PC-3 (cell line): ENCODE measurements around the gene FEM1C. TPM values are rescaled to one million over a fixed set of nuclear protein-coding genes. Genes with fewer than 3 reads are reported as not detected.

Source experiments
- ATAC-seq: fragments of 200-7000 bp; cut with Tn5 transposase; 2 replicates; pipeline ENCODE4 v1.9.1; 2020; ENCODE audit warnings: mild to moderate bottlenecking, moderate library complexity
- BruUV-seq: library from RNA; stranded (reverse); fragments of 400-500 nt; replicated peaks from 2 replicates; lab custom pipeline; 2021; lab: Mats Ljungman, UMichigan
- CTCF ChIA-PET: fragments of 300-600 bp; sonication (Branson Sonifier 250); formaldehyde crosslinking; loops from one replicate; lab custom pipeline; 2022; ENCODE audit warnings: antibody characterized with exemption; lab: Charles Lee
- POLR2A ChIA-PET: fragments of 300-600 bp; sonication (Branson Sonifier 250); formaldehyde crosslinking; loops from one replicate; lab custom pipeline; 2022; ENCODE audit warnings: antibody characterized with exemption; ENCODE audit not compliant: unreplicated experiment; lab: Charles Lee
- DNase-seq: peaks from one replicate; pipeline ENCODE4 v3.0.0-alpha.2; 2015
- H2AFZ ChIP-seq: fragments of 300-600 bp; sonication (generic); 2 replicates; pipeline ENCODE4 v1.6.0; 2016; ENCODE audit warnings: antibody characterized with exemption, low read length
- H3F3A ChIP-seq: fragments of 300-600 bp; sonication (generic); one replicate; pipeline ENCODE4 v1.6.0; 2017; ENCODE audit warnings: antibody characterized with exemption, low read length, control low read depth, mild to moderate bottlenecking; ENCODE audit not compliant: unreplicated experiment
- H3K27ac ChIP-seq: fragments of 300-600 bp; sonication (generic); 2 replicates; pipeline ENCODE4 v1.5.1; 2016; ENCODE audit warnings: mild to moderate bottlenecking, low read length
- H3K27me3 ChIP-seq: fragments of 300-600 bp; sonication (generic); 2 replicates; pipeline ENCODE4 v1.6.1; 2016; ENCODE audit warnings: low read length, mixed read lengths
- H3K36me3 ChIP-seq: fragments of 300-600 bp; sonication (generic); 2 replicates; pipeline ENCODE4 v1.6.1; 2016; ENCODE audit warnings: low read depth, mixed run types, low read length, mixed read lengths
- H3K4me1 ChIP-seq: fragments of 300-600 bp; sonication (generic); 2 replicates; pipeline ENCODE4 v1.5.1; 2016; ENCODE audit warnings: low read length; ENCODE audit not compliant: insufficient read depth
- H3K4me2 ChIP-seq: fragments of 300-600 bp; sonication (generic); 2 replicates; pipeline ENCODE4 v1.6.0; 2016; ENCODE audit warnings: low read length
- H3K4me3 ChIP-seq: fragments of 300-600 bp; sonication (generic); 2 replicates; pipeline ENCODE4 v1.5.1; 2016; ENCODE audit warnings: mild to moderate bottlenecking, low read length, mixed read lengths
- H3K79me2 ChIP-seq: fragments of 300-600 bp; sonication (generic); 2 replicates; pipeline ENCODE4 v1.6.1; 2017; ENCODE audit warnings: low read length, mixed read lengths
- H3K9ac ChIP-seq: fragments of 300-600 bp; sonication (generic); 2 replicates; pipeline ENCODE4 v1.6.0; 2016; ENCODE audit warnings: mild to moderate bottlenecking, low read length
- H3K9me2 ChIP-seq: fragments of 300-600 bp; sonication (generic); replicated peaks from 2 replicates; pipeline ENCODE4 v1.6.1; 2016; ENCODE audit warnings: mixed run types, low read length, mixed read lengths
- H3K9me3 ChIP-seq: fragments of 300-600 bp; sonication (generic); 2 replicates; pipeline ENCODE4 v1.6.1; 2016; ENCODE audit warnings: low read length, mixed read lengths
- H4K20me1 ChIP-seq: fragments of 300-600 bp; sonication (generic); 2 replicates; pipeline ENCODE4 v1.6.1; 2016; ENCODE audit warnings: low read length, mixed read lengths
- EZH2 ChIP-seq: fragments of 300-600 bp; sonication (generic); IDR thresholded peaks from one replicate; pipeline ENCODE4 v1.6.1; 2017; ENCODE audit warnings: antibody characterized with exemption, mild to moderate bottlenecking, low read length; ENCODE audit not compliant: unreplicated experiment
- EZH2phosphoT487 ChIP-seq: fragments of 300-600 bp; sonication (generic); IDR thresholded peaks from 2 replicates; pipeline ENCODE4 v1.6.1; 2018; ENCODE audit warnings: mild to moderate bottlenecking, antibody characterized with exemption, low read length, borderline replicate concordance
- intact Hi-C: fragments of 100-400 bp; cut with micrococcal nuclease; formaldehyde crosslinking; loops from 2 replicates; pipeline ENCODE4 v1.9.0; 2023
- total RNA-seq: library from RNA; depleted of rRNA; stranded (reverse); fragments of >200 nt; gene quantifications from 2 replicates; pipeline ENCODE4 v1.2.3, GENCODE V29; 2014
- TF ChIP-seq, protein P1 (sequence below): fragments of 300-600 bp; sonication (generic); conservative IDR thresholded peaks from 2 replicates; pipeline ENCODE4 v1.5.1; 2017; ENCODE audit warnings: antibody characterized with exemption, low read depth, mild to moderate bottlenecking, low read length

The FEM1C gene
- total RNA-seq, 1 experiment from 2014 or later = 8.4 TPM

DNA sequence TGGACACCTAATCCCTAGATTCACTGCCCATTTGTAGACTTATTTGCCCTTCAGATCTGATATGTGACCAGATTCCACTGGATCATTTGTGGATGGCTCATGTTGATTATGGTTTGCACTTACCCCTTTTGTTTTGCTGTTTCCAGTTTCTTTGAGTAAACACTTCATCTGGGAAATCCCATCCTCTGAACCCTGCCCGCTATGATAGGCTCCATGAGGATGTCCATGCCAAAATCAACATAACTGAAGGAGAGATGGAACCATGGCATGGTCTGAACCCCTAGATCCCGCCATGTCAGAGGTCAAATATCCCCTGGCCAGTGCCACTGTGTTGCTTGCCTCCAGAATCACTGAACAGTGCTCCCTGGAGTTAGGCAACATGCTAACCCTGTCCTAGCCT lies 11.7 kb upstream of the FEM1C start:
- no peaks in the 10 kb centered on the region for H3K36me3 ChIP-seq
- no peaks in the 10 kb centered on the region for H3K27me3 ChIP-seq
- intact Hi-C loops = no loop called here
- H3K4me1 ChIP-seq = peaks cover 6% of the 10 kb centered on the region; the same call in 1 of the 2 replicates
- POLR2A ChIA-PET = no interaction called here
- H3K27ac ChIP-seq = no peak overlapping the region
- H3K9me3 ChIP-seq = no peaks in the 10 kb centered on the region
- DNase-seq = no peak
- H3K4me3 ChIP-seq = no peak overlapping the region
- BruUV-seq = no TSS peak
- no peaks in the 10 kb centered on the region for H3K9me2 ChIP-seq
- H3K9ac ChIP-seq = no peak overlapping the region
- TF ChIP-seq EZH2 (no peak), EZH2phosphoT487 (no peak)
- TF ChIP-seq, protein P1, sequence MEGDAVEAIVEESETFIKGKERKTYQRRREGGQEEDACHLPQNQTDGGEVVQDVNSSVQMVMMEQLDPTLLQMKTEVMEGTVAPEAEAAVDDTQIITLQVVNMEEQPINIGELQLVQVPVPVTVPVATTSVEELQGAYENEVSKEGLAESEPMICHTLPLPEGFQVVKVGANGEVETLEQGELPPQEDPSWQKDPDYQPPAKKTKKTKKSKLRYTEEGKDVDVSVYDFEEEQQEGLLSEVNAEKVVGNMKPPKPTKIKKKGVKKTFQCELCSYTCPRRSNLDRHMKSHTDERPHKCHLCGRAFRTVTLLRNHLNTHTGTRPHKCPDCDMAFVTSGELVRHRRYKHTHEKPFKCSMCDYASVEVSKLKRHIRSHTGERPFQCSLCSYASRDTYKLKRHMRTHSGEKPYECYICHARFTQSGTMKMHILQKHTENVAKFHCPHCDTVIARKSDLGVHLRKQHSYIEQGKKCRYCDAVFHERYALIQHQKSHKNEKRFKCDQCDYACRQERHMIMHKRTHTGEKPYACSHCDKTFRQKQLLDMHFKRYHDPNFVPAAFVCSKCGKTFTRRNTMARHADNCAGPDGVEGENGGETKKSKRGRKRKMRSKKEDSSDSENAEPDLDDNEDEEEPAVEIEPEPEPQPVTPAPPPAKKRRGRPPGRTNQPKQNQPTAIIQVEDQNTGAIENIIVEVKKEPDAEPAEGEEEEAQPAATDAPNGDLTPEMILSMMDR = no peak
- no peak overlapping the region for H3K4me2 ChIP-seq
- H3K79me2 ChIP-seq = no peaks in the 10 kb centered on the region
- H3F3A ChIP-seq = no peaks in the 10 kb centered on the region
- CTCF ChIA-PET = no interaction called here
- H4K20me1 ChIP-seq = no peaks in the 10 kb centered on the region
- ATAC-seq = no peak
- H2AFZ ChIP-seq = no peak overlapping the region

DNA sequence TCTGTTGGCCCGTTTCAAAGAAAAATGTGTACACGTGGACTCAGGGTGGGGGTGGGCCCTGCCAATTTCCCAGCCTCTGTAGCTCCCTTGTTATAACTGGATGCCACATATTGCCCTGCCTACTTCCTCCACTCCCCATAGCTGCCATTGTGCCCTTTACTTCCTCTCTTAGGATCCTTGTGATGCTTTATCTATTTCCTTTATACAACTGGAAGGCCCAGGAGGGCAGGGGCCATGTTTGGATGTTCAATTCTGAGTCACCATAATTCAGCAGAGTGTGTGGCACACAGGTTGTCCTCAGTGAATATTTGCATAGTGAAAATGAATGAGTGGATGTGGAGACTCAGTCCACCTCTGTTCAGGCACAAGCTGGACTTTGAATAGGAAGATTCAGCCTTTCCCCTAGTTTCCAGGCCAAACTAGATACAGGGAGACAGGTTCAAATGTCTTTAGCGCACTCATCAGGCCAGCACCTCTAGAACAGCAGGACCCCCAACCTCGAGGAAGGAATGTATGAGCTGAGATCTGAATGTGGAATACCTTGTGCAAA lies 10.6 kb upstream of the FEM1C start:
- H3K36me3 ChIP-seq = no peaks in the 10 kb centered on the region
- H3K4me1 ChIP-seq = peaks cover 12% of the 10 kb centered on the region; the same call in 1 of the 2 replicates
- POLR2A ChIA-PET = no interaction called here
- H3K9ac ChIP-seq = no peak overlapping the region
- intact Hi-C loops = no loop called here
- no peaks in the 10 kb centered on the region for H3K27me3 ChIP-seq
- no peaks in the 10 kb centered on the region for H3K9me2 ChIP-seq
- H2AFZ ChIP-seq = no peak overlapping the region
- DNase-seq = no peak
- H3F3A ChIP-seq = no peaks in the 10 kb centered on the region
- H3K9me3 ChIP-seq = no peaks in the 10 kb centered on the region
- no peak overlapping the region for H3K4me2 ChIP-seq
- no peak overlapping the region for H3K4me3 ChIP-seq
- TF ChIP-seq EZH2 (no peak), EZH2phosphoT487 (no peak)
- TF ChIP-seq, protein P1 = no peak
- H3K27ac ChIP-seq = no peak overlapping the region
- no peak for ATAC-seq
- H4K20me1 ChIP-seq = no peaks in the 10 kb centered on the region
- BruUV-seq = no TSS peak
- no peaks in the 10 kb centered on the region for H3K79me2 ChIP-seq
- CTCF ChIA-PET = no interaction called here

DNA sequence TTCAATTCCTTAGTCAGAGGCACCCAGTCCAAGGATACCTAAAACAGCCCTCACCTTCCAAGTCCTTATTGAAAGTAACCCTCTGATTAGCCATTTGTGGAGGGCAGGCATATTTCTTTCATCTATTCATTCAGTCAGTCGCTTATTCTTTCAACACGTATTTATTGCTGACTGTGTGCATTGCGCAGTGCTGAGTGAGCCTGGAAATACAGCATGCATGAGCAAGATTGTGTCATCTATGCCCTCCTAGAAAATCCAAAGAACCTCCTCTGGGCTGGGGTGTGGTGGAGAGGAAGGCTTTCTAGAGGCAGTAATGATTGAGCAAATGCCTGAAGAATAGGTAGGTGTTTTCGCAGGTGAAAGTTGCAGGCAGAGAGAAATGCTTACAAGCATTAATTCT lies 8.5 kb upstream of the FEM1C start:
- Histone ChIP-seq H3K27me3 (no peaks in the 10 kb centered on the region), H3K79me2 (no peaks in the 10 kb centered on the region), H3K9me2 (no peaks in the 10 kb centered on the region), H2AFZ (no peak overlapping the region), H4K20me1 (no peaks in the 10 kb centered on the region), H3K36me3 (no peaks in the 10 kb centered on the region), H3K4me2 (no peak overlapping the region), H3K9ac (no peak overlapping the region), H3K4me3 (no peak overlapping the region), H3K9me3 (no peaks in the 10 kb centered on the region), H3K4me1 (peaks cover 12% of the 10 kb centered on the region; the same call in 1 of the 2 replicates), H3K27ac (no peak overlapping the region), H3F3A (no peaks in the 10 kb centered on the region)
- no TSS peak for BruUV-seq
- POLR2A ChIA-PET = no interaction called here
- intact Hi-C loops = no loop called here
- DNase-seq (no peak), ATAC-seq (no peak)
- TF ChIP-seq, protein P1 = no peak
- TF ChIP-seq EZH2 = no peak
- no peak for TF ChIP-seq EZH2phosphoT487
- CTCF ChIA-PET = no interaction called here
